Stomach smooth muscle (tissue), 2 donors: Measurements from ENCODE around the gene FAM118A.

Experiments used
- H3K27ac ChIP-seq: one replicate; pipeline ENCODE4 v1.7.0; 2013; ENCODE audit warnings: mild to moderate bottlenecking, low read length, inconsistent platforms
- H3K27me3 ChIP-seq, 2 donors: one replicate each; pipeline ENCODE4 v1.7.0; 2013; ENCODE audit warnings: low read length in 2 of 2; ENCODE audit not compliant: insufficient read depth in 2 of 2, control insufficient read depth in 1 of 2
- H3K36me3 ChIP-seq, 2 donors: one replicate each; pipeline ENCODE4 v1.7.0; 2013; ENCODE audit warnings: low read length in 2 of 2; ENCODE audit not compliant: control insufficient read depth in 2 of 2, insufficient read depth in 2 of 2
- H3K4me1 ChIP-seq: one replicate; pipeline ENCODE4 v1.7.0; 2013; ENCODE audit warnings: low read length; ENCODE audit not compliant: control insufficient read depth, insufficient read depth
- H3K4me3 ChIP-seq, 2 donors: one replicate each; pipeline ENCODE4 v1.7.0; 2013; ENCODE audit warnings: low read length in 2 of 2
- H3K9ac ChIP-seq, 2 donors: one replicate each; pipeline ENCODE4 v1.7.0; 2013; ENCODE audit warnings: low read length in 2 of 2, mild to moderate bottlenecking in 1 of 2
- H3K9me3 ChIP-seq, 2 donors: one replicate each; pipeline ENCODE4 v1.7.0; 2013; ENCODE audit warnings: low read length in 2 of 2; ENCODE audit not compliant: control insufficient read depth in 2 of 2
- donor health status: healthy.
- donor health status: Pancreatic carcinoma.

Gene FAM118A

GRCh38 chr22:45312415-45312814 lies 2.7 kb downstream of the FAM118A start:
- Histone ChIP-seq H3K27me3 (no peaks in the 10 kb centered on the region), H3K36me3 (peaks cover 0 to 2% of the 10 kb centered on the region in 2 donors), H3K4me3 (no peak overlapping the region), H3K9me3 (no peaks in the 10 kb centered on the region), H3K4me1 (peaks cover 31% of the 10 kb centered on the region), H3K27ac (no peak overlapping the region), H3K9ac (no peak overlapping the region)

- Histone ChIP-seq H3K4me1 (peaks cover 35% of the 10 kb centered on the region), H3K36me3 (peaks cover 0 to 2% of the 10 kb centered on the region in 2 donors), H3K9ac (no peak overlapping the region), H3K27ac (no peak overlapping the region), H3K27me3 (no peaks in the 10 kb centered on the region), H3K9me3 (no peaks in the 10 kb centered on the region), H3K4me3 (no peak overlapping the region)
Measured at GRCh38 chr22:45312856-45313255, 3.1 kb downstream of the FAM118A start.

GRCh38 chr22:45314054-45314721 lies 4.5 kb downstream of the FAM118A start:
- H3K27ac ChIP-seq: no peak overlapping the region
- H3K9me3 ChIP-seq: no peaks in the 10 kb centered on the region
- H3K36me3 ChIP-seq: peaks cover 0 to 2% of the 10 kb centered on the region in 2 donors
- peaks cover 38% of the 10 kb centered on the region for H3K4me1 ChIP-seq
- H3K9ac ChIP-seq: no peak overlapping the region
- H3K4me3 ChIP-seq: no peak overlapping the region
- H3K27me3 ChIP-seq: no peaks in the 10 kb centered on the region

- Histone ChIP-seq H3K36me3 (peaks cover 0 to 2% of the 10 kb centered on the region in 2 donors), H3K4me1 (peaks cover 40% of the 10 kb centered on the region), H3K9ac (no peak overlapping the region), H3K27ac (no peak overlapping the region), H3K4me3 (no peak overlapping the region), H3K27me3 (no peaks in the 10 kb centered on the region), H3K9me3 (no peaks in the 10 kb centered on the region)
Measured at GRCh38 chr22:45314786-45315185, 5.1 kb downstream of the FAM118A start.

- Histone ChIP-seq H3K27me3 (no peaks in the 10 kb centered on the region), H3K36me3 (peaks cover 0 to 2% of the 10 kb centered on the region in 2 donors), H3K9ac (peak overlapping the region; percentile 43 to 65), H3K4me3 (no peak overlapping the region), H3K27ac (peak overlapping the region; percentile 97), H3K9me3 (no peaks in the 10 kb centered on the region), H3K4me1 (peaks cover 30% of the 10 kb centered on the region)
Measured at GRCh38 chr22:45316796-45317526, 7.2 kb downstream of the FAM118A start.

GRCh38 chr22:45317551-45318167 lies 7.9 kb downstream of the FAM118A start:
- Histone ChIP-seq H3K27ac (peak overlapping the region; percentile 97), H3K9me3 (no peaks in the 10 kb centered on the region), H3K4me3 (peak overlapping the region; percentile 10 to 45), H3K27me3 (no peaks in the 10 kb centered on the region), H3K9ac (peak overlapping the region; percentile 43 to 65), H3K36me3 (peaks cover 5 to 7% of the 10 kb centered on the region in 2 donors), H3K4me1 (peaks cover 30% of the 10 kb centered on the region)

GRCh38 chr22:45318168-45318557 lies 8.4 kb downstream of the FAM118A start:
- Histone ChIP-seq H3K9me3 (no peaks in the 10 kb centered on the region), H3K4me1 (peaks cover 30% of the 10 kb centered on the region), H3K9ac (peak overlapping the region; percentile 43 to 65), H3K36me3 (peaks cover 10 to 12% of the 10 kb centered on the region in 2 donors), H3K4me3 (peak overlapping the region; percentile 10 to 45), H3K27me3 (no peaks in the 10 kb centered on the region), H3K27ac (peak overlapping the region; percentile 97)

GRCh38 chr22:45318558-45319323 lies 9.0 kb downstream of the FAM118A start:
- Histone ChIP-seq H3K4me1 (peaks cover 30% of the 10 kb centered on the region), H3K27me3 (no peaks in the 10 kb centered on the region), H3K27ac (peak overlapping the region; percentile 97), H3K4me3 (peak overlapping the region; percentile 10 to 45), H3K36me3 (peaks cover 15 to 17% of the 10 kb centered on the region in 2 donors), H3K9ac (peak overlapping the region; percentile 58 to 65), H3K9me3 (no peaks in the 10 kb centered on the region)

GRCh38 chr22:45319324-45319685 lies 9.6 kb downstream of the FAM118A start:
- peak overlapping the region in 1 of 2 donors; percentile 10 for H3K4me3 ChIP-seq
- H3K9me3 ChIP-seq: no peaks in the 10 kb centered on the region
- no peaks in the 10 kb centered on the region for H3K27me3 ChIP-seq
- peak overlapping the region; percentile 58 to 65 for H3K9ac ChIP-seq
- H3K36me3 ChIP-seq: peaks cover 20 to 22% of the 10 kb centered on the region in 2 donors
- peaks cover 30% of the 10 kb centered on the region for H3K4me1 ChIP-seq
- H3K27ac ChIP-seq: peak overlapping the region; percentile 97

- Histone ChIP-seq H3K4me1 (peaks cover 30% of the 10 kb centered on the region), H3K27me3 (no peaks in the 10 kb centered on the region), H3K4me3 (no peak overlapping the region), H3K9ac (peak overlapping the region in 1 of 2 donors; percentile 65), H3K27ac (peak overlapping the region; percentile 97), H3K36me3 (peaks cover 22 to 28% of the 10 kb centered on the region in 2 donors), H3K9me3 (no peaks in the 10 kb centered on the region)
Measured at GRCh38 chr22:45320357-45320976, 10.7 kb downstream of the FAM118A start.
